Measurements from ENCODE around the gene PNCK. TPM values are rescaled to one million over a fixed set of nuclear protein-coding genes. Genes with fewer than 3 reads are reported as not detected.
A peak's percentile ranks its signal among the peaks of the same experiment; 100 is the strongest.

PNCK gene
- total and polyA plus RNA-seq, 2 experiments from 2014 or later, result not detected

- H3K27ac ChIP-seq, result no peak overlapping the region
- no peaks in the 10 kb centered on the region for H3K27me3 ChIP-seq (replicated peaks; ENCODE audit: insufficient read depth)
- no peak for DNase-seq
- no peak overlapping the region for H3K4me2 ChIP-seq (ENCODE audit: unreplicated experiment)
- H3F3A ChIP-seq (ENCODE audit: insufficient read depth), result no peaks in the 10 kb centered on the region
- H3K4me3 ChIP-seq, result no peak overlapping the region
- no peaks in the 10 kb centered on the region for H4K20me1 ChIP-seq (ENCODE audit: insufficient read depth)
- no peaks in the 10 kb centered on the region for H3K36me3 ChIP-seq (ENCODE audit: low read depth)
- H3K9me2 ChIP-seq (ENCODE audit: insufficient read depth), result no peaks in the 10 kb centered on the region
- H3K4me1 ChIP-seq (ENCODE audit: insufficient read depth), result no peaks in the 10 kb centered on the region
- WGBS, 2 experiments (ENCODE audit: low coverage in 1 of 2, low lambda C conversion rate in 2 of 2, missing lambda C conversion rate in 2 of 2), result 79 to 98% methylated on average over 8 to 16 of the region's 23 CpGs
- no peak overlapping the region for H2AFZ ChIP-seq
- in situ Hi-C loops (cut with MboI), result loop anchor here (10.0 to 25.0 kb wide), 2 partner anchors 116 to 709 kb away; no protein-coding TSS in a partner anchor
- no peaks in the 10 kb centered on the region for H3K79me2 ChIP-seq (ENCODE audit: insufficient read depth)
- no peak overlapping the region for H3K9ac ChIP-seq
- TF ChIP-seq EZH2 (IDR thresholded peaks at IDR 0.05; ENCODE audit: insufficient read depth, poor library complexity, severe bottlenecking) (no peak), EZH2phosphoT487 (IDR thresholded peaks at IDR 0.05; ENCODE audit: insufficient read depth, low read depth) (no peak)
- no peaks in the 10 kb centered on the region for H3K9me3 ChIP-seq (ENCODE audit: low read depth)
Observed at GRCh38 chrX:153670748-153671588, 2.6 kb downstream of the PNCK start.

DNA sequence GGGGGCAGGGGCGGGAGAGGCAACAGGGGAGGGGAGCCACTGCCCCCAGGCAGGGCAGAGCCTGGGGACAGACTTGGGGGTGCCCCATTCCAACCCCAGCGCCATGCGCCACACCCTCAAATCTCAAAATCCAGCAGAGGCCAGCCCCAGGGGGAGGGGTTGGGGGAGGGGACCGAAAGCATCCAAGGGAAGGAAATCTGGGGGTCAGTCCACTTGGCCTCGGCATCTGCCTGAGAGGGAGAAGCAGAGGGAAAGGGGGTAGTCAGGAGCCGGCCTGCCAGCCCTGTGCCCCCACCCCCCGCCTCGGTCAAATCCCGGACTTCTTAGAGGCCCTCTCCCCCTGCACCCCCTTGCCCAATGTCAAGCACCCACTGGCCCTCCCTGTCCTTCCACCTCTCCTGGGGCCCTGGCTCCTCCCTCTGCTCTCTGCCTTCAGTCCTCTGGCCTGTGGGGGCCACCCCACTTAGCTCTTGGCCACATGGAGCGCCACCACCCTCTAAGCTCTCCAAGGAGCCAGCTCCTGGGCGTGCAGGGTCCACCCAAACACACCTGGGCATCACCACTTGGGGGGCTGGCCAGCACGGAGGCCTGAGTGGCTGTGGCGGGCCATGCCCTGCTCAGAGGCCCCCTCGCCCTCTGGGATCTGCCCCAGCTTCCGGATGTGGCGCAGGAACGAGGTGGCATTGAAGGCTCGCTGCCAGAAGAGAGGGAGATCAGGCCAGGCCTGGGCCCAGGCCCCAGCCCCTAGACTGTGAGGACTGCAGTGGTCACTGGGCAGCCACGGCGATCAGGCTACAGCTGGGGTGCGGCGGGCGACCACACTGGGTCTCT is 3.5 kb downstream of the PNCK start:
- H3K9me2 ChIP-seq (ENCODE audit: insufficient read depth), result no peaks in the 10 kb centered on the region
- H3K36me3 ChIP-seq (ENCODE audit: low read depth), result no peaks in the 10 kb centered on the region
- no peak overlapping the region for H3K4me3 ChIP-seq
- in situ Hi-C loops (cut with MboI), result loop anchor here (10.0 to 25.0 kb wide), 2 partner anchors 115 to 708 kb away; no protein-coding TSS in a partner anchor
- no peaks in the 10 kb centered on the region for H3F3A ChIP-seq (ENCODE audit: insufficient read depth)
- no peak overlapping the region for H3K9ac ChIP-seq
- no peaks in the 10 kb centered on the region for H3K9me3 ChIP-seq (ENCODE audit: low read depth)
- no peaks in the 10 kb centered on the region for H3K79me2 ChIP-seq (ENCODE audit: insufficient read depth)
- TF ChIP-seq EZH2phosphoT487 (IDR thresholded peaks at IDR 0.05; ENCODE audit: insufficient read depth, low read depth) (no peak), EZH2 (IDR thresholded peaks at IDR 0.05; ENCODE audit: insufficient read depth, poor library complexity, severe bottlenecking) (no peak)
- no peak overlapping the region for H3K4me2 ChIP-seq (ENCODE audit: unreplicated experiment)
- H3K27ac ChIP-seq, result no peak overlapping the region
- H3K4me1 ChIP-seq (ENCODE audit: insufficient read depth), result no peaks in the 10 kb centered on the region
- 78% methylated on average over 13 of the region's 23 CpGs; no CpG with 5 or more reads in 1 of the 2 experiments for WGBS, 2 experiments (ENCODE audit: low coverage in 1 of 2, low lambda C conversion rate in 2 of 2, missing lambda C conversion rate in 2 of 2)
- DNase-seq, result no peak
- H4K20me1 ChIP-seq (ENCODE audit: insufficient read depth), result no peaks in the 10 kb centered on the region
- H3K27me3 ChIP-seq (replicated peaks; ENCODE audit: insufficient read depth), result no peaks in the 10 kb centered on the region
- H2AFZ ChIP-seq, result no peak overlapping the region

DNA sequence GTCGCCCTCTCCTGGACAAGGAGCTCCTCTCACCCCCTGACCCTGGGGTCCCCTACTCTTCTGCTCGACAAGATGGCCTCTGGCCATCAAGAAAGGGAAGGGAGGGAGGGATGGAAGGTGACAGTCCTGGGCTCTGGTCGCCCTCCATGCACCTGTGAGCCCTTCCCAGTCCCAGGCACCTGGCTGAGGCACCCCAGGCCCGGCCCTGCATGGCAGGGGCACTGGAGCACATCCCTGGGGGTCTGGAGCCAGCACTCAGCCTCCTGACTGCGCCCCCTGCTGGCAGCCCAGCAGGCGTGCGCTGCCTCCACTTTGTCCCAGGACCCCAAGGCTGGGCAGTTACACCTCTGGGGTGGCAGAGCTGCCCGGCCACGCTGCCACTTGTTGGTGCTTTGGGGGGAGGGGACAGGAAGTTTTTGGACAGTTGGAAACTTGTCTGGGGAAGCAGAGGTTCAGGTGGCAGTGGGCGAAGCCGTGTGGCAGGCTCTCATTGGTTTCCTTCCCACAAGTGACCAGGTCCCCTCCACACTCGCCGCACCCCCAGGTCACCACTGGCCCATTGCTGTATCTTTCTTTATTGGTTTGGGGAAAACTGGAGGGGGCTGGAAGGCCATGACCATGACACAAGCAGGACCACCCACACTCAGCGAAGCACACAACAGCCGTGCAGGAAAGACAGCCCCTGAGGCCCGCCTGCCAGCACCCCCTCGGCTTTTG is 4.3 kb downstream of the PNCK start:
- H3K9me3 ChIP-seq (ENCODE audit: low read depth), result no peaks in the 10 kb centered on the region
- H3K27me3 ChIP-seq (replicated peaks; ENCODE audit: insufficient read depth), result no peaks in the 10 kb centered on the region
- H3K36me3 ChIP-seq (ENCODE audit: low read depth), result no peaks in the 10 kb centered on the region
- no peak overlapping the region for H3K27ac ChIP-seq
- 31 to 42% methylated on average over 4 to 13 of the region's 17 CpGs for WGBS, 2 experiments (ENCODE audit: low coverage in 1 of 2, low lambda C conversion rate in 2 of 2, missing lambda C conversion rate in 2 of 2)
- H4K20me1 ChIP-seq (ENCODE audit: insufficient read depth), result no peaks in the 10 kb centered on the region
- H3K4me1 ChIP-seq (ENCODE audit: insufficient read depth), result no peaks in the 10 kb centered on the region
- no peak overlapping the region for H3K4me3 ChIP-seq
- no peaks in the 10 kb centered on the region for H3K79me2 ChIP-seq (ENCODE audit: insufficient read depth)
- no peaks in the 10 kb centered on the region for H3F3A ChIP-seq (ENCODE audit: insufficient read depth)
- in situ Hi-C loops (cut with MboI), result loop anchor here (25.0 kb wide), 1 partner anchor 707 kb away; no protein-coding TSS in a partner anchor
- no peak overlapping the region for H3K9ac ChIP-seq
- H3K9me2 ChIP-seq (ENCODE audit: insufficient read depth), result no peaks in the 10 kb centered on the region
- peak; percentile 41 for DNase-seq
- no peak for TF ChIP-seq EZH2 (IDR thresholded peaks at IDR 0.05; ENCODE audit: insufficient read depth, poor library complexity, severe bottlenecking)
- H3K4me2 ChIP-seq (ENCODE audit: unreplicated experiment), result no peak overlapping the region
- no peak overlapping the region for H2AFZ ChIP-seq
